Activated naive CD4-positive, alpha-beta T cell (primary cell): ENCODE measurements around the gene PARP8.

ENCODE experiments used
- DNase-seq, 4 experiments: peaks; one replicate each; lab custom pipeline; 2025; lab: John Stamatoyannopoulos, UW

The PARP8 gene

DNA sequence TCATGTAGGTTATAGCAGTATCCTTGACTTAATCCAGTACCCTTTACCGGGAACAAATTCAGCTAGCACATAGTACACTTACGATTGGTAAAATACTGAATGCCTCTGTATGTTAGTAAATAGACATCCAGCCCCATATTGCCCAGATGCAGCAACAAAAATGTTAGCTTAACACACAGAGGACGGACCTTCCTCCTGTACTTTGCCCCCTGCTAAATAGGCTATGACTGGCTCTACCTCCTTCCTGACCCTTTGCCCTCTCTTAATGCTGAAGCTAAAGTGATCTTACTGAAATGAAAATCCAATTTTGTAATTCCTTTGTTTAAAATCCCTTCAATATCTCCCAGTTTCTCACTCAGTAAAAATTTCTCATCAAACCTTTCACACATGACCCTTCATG lies 183.1 kb downstream of the PARP8 start:
- DNase-seq: no peak

DNA sequence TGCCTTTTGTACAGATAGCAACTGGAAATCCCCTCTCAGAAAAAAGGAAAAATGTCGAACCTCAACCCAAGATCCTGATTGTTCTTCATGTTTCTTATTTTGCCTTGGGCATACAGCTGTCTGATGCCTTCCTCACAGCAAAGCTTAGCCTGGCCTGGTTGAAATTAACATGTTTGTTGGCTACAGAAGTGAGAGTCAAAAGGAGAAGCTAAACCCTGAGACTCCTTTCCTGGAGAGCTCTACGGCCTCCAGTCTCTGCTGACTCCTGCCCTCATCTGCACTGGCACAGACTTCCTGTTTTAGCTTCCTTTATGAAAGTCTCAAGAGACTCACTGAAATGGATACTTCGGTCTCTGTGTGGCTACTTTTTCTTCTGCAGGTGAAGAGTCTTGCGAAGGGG lies 186.7 kb downstream of the PARP8 start:
- DNase-seq: no peak

DNA sequence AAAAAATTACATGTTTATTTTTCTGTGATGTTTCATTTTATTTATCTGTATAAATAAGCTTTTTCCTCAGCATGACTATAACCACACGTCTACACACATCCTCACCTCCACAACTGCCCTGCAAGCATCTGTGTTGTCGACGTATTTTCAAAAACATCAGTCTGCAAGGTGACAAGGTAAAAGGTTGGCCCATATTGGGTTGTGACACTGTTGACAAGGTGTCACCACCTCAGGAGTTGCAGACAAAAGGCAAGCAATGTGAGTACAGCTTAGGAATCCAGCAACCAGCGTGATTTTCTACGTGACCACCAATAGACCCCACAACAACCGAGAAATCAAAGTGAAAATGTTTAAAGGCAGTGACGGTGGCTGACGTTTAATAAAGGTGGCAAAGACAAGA lies 187.6 kb downstream of the PARP8 start:
- no peak for DNase-seq

DNA sequence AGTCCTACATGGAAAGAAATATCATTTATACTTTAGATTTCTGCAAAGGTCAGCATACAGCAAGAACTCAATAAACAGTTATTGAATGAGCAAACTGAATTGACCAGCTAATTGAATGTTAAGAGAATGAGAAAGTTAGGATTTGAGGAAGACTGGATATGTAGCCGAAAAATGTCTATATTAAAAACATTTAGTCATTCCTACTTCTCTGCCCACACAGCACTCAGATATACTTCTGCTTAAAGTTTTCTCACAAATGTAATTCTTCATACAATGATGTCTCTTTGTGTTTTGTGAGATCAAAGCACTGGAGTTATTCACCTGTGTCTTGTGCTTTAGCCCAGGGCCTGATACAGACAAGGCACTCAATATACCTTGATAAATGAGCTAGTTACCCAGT lies 188.6 kb downstream of the PARP8 start:
- DNase-seq: no peak

DNA sequence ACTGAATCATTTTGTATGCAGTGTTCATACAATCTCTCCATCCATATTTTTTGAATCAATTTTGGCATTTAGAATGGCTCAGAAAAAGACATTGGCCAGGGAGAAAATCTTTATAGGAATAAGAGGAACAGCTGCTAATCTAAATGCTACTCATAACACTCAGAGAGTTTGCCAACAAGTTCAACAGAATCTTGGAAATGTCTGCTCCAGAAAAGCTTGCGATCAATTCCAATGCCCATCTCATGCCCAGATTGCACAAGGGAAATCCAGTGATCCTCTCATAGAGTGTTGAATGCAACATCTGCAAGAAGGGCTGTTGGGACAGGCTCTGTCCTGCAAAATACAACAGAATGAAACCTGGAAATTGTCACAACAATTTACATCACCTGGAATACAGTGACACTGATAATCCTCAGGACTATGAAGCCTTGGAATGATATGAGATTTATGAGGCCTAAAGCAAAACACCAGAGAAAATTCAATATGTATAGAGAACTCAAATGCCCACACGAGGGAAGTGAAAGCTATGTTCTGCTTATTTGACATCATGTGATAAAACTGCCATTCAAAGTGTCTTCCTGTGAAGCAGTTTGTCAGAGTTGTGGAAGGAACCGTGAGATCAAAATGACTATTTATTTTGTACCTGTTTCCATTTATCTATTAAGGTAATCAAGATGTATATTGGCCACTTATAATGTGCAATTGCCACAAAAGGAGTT lies 190.1 kb downstream of the PARP8 start:
- no peak for DNase-seq

DNA sequence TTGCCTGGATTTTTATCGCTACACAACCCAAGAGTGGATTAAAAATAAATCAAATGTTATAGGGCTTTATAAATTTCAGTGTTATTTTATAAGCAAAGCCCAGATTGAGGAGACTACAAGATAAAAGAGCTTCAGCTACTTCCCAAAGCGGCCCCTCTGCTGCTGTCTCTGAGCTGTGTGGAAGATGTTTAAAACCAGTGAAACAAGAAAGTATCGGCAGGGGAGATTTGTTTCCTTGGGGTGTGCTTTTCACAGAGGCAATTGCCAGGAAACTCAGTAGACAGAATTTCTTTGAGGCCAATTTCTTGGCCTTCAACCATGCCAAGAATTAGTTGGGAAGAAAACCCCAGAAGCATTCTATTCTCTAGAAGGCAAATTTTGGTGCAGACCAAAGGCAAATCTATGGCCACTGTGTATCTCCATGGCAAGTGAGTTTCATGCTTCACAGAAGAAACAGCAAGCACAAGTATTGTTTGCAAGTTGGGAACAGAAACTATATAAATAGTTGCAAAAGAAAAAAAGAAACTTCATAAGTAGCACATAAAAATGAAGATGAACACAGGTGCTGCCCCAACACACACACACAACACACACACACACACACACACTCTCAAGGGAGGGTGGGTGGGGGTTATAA lies 197.2 kb downstream of the PARP8 start:
- DNase-seq: no peak

DNA sequence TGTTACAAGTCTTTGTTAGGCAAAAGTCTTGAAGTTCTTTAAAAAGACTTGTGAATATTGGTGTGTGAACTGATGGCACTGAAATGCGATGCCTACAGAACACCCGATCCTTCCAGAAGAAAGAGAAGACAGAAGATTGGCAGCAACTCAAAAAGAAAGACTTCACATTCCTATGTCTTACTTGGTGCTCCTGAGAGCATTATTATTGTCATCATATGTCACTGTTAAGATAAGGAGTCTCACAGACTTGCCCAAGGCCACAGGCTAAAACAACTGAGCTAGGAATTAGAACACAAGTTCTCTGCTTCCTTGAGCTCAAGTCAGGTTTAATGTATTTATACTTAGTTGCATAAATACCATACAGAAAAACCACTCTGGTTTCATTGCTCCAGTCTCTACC lies 198.0 kb downstream of the PARP8 start:
- DNase-seq: no peak

DNA sequence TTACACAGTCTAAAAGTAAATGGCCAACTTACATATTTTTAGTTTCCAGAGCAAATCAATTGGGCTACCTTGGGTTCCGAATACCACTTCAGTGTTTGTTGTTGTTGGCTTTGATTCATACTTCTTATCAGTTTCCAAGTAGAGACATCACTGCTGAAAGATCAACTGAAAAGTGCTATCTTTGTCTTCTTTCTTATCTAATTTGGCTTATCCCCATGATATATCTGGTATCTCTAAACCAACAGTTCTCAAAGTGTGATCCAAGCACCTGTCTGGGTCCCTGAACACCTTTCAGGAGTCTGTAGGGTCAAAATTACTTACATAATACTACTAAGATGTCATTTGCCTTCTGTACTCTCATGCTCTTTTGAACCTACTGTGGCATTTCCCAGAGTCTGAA lies 200.0 kb downstream of the PARP8 start:
- no peak for DNase-seq

DNA sequence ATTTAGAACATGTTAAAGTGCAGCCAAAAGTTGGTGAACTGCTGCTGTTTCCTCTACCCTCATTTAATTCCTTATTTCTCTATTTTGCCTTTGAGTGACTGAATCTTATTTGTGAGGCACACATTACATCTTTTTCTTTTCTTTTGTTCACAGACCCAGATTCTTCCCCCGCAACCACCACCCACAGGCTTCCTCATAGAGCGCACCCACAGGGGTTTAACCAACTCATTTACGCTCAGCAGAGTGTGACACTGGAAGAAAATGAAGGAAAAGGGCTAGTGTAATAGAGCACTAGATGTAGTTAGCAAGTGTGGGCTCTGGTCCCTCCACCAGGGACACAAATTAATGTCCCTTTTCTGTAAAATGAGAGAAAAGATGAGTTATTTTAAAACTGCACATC lies 200.7 kb downstream of the PARP8 start:
- no peak for DNase-seq

DNA sequence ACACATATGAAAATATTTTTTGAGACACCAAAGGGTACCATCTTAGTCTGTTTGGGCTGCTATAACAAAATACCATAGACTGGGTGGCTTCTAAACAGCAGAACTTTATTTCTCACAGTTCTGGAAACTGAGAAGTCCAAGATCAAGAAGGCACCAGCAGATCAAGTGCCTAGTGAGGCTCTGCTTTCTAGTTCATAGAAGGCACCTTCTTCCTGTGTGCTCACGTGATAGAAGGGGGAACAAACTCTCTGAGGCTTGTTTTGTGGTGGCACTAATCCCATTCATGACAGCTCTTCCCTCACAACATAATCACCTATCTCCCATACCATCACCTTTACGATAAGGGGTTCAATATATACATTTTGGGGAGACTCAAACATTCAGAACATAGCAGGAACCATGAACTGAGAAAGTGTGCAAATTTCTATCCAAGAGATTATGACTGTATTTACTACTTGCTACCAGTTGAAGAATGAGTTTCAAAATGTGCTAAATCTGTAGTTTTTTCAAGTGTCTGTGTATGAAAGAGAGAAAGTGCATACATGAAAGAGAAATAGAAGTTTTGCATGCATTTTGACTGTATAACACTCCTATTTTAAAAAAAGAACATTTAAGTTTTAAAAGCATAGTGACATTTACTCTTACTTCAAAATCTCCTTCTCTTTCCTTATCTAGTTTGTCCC lies 207.3 kb downstream of the PARP8 start:
- DNase-seq: no peak

DNA sequence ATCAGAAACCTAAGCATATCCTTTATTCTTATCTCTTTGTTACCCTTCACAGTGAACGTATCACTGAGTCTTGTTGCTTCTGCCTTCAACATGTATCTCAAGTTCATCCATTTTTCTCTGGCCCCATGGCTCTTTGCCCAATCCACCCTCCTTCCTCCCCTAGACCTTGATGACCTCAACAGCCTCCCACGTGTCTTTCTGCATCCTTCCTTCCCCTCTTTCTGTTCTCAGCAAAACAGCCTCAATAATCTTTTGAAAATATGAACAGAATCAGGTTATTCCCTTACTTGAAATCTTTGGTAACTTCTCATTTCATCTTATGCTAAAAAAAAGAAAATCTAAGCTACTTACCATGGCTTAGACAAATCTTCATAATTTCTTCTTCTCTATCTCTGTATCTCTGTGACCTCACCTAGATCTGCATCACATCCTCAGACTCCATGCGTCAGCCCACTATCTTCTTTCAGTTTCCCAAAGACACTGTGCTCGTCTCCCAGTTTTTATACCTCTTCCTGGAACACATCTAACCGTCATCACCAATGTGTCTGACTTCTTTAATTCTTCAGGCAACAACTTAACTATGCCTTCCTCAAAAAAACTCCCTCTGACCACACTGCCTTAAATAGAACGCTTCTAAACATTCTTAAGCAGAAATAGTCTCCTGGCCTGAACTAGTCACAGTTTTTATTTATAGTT lies 208.0 kb downstream of the PARP8 start:
- no peak for DNase-seq

DNA sequence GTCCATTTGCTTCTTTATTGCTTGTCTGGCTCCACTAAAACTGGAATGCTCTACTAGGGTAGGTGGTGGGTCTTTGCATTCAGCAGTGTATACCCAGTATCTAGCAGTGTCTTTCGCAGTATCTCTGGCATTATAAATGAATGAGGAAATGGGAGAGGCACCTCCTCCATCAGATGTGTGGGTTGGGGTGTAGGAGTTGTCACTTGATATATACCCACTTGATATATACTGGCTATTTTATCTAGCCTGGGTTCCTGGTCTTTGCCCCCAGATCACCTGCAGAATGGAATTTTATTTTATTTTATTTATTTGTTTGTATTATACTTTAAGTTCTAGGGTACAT lies 208.5 kb downstream of the PARP8 start:
- no peak for DNase-seq

DNA sequence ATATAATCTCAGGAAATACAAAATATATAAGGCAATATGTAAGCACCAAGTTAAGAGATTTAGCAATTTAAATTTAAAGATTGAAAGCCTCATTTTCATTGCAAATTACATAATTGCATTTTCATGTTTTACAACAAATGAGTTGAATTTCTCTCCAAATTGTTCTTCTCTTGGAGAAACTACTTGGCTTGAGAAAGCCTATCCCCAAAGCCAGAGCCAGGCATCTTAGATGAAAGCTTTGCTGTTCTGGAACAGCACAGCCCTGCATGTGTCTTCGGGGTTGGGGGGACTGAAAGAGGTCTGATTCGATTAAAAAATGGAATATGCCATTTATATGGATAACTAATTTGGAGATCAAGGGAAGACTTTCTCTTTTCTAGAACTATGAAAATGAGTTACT lies 212.0 kb downstream of the PARP8 start:
- DNase-seq: no peak

DNA sequence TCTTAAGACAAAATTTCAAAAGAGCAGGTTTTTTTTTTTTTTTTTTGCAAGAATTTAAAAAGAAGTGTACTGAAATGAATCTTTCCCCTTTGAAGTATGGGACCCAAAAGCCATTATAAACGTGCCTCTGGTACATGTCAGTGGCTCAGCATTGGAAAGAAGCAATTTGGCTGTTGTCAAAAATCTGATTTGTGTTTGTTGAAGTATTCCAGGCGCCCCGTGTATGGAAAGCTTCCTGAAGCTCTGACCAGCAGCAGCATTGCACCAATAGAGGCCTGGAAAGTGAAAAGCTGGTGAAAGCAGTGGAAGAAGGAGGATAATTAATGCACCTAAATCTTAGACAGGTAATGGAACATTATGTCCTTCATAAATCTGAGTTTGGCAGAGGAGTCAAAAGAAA lies 215.0 kb downstream of the PARP8 start:
- DNase-seq: no peak

DNA sequence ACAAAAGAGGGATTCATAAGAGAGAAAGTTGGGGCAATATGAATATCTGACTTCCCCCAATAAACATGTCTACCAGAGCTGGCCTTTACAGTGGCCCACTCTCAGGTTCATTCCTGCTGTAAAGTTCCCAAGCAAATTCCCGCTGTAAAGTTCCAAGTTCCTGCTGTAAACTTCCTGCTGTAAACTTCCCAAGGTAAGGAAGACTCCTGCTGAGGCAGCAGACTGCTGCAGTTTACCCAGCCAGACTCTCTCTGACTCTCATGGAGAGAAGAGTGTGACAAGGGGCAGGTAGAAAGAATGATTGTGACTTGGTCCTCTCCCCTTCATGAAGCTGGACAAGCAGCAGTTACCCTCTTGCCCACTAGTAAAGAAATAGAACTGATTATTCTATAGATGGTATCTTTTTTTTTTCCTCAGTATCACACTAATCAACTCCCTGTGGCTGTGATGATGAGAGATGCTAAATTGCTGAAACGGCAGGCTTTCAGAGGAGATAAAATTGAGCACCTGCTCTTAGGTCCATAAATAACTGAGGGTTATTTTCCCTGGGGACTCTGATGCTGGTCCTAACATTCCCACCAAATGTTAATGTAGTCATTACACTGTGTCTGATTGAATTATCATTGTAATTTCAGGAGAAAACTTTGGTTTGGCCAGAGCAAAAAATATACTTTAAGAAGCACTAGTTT lies 220.4 kb downstream of the PARP8 start:
- DNase-seq: no peak

DNA sequence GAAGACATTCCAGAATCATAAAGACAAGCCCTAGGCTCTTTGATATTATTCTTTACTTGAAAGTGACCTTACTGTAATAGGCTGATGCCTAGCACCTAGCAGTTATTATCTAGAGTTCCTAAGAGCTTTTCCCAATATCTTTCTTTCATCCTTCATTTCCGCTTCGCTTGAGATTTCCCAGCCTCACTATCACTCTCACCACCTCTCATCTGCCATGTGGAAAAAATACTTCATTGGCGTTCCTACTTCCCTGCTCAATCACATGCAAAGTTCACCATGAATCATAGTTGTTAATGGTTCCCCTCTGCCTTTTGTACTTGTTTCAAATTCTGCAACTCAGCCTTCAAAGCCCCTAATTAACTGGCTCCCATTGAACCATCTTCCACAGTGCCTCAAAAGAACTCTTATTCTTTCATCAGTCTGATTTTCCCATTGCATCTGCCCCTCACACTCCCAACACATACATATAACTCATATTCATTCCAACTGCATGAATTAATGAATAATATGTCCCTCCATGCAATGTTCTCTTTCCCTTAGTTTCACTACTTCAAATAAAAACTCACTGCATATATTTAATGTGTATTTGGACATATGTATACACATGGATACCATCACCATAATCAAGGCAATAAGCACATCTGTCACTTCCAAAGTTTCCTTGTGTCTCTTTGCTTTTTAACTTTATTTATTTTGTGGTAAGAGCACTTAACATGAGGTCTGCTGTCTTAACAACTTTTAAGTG lies 221.6 kb downstream of the PARP8 start:
- DNase-seq: no peak

DNA sequence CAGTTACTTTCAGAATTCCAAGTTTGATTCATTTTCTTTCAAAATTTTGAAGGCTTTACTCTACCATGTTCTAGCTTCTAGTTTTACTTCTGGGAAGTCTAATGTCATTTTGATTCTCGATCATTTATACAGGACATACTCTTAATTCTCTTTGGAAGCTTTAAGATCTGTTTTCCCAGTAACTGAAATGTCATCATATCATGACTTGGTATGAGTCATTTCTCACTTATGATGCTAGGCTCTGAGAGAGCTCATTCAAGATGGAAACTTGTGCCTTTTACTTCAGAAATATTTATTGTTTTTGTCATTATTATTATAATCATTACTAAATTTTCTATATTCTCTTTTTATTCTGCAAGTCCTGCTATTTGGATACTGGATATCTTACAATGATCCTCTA lies 222.3 kb downstream of the PARP8 start:
- DNase-seq: no peak

DNA sequence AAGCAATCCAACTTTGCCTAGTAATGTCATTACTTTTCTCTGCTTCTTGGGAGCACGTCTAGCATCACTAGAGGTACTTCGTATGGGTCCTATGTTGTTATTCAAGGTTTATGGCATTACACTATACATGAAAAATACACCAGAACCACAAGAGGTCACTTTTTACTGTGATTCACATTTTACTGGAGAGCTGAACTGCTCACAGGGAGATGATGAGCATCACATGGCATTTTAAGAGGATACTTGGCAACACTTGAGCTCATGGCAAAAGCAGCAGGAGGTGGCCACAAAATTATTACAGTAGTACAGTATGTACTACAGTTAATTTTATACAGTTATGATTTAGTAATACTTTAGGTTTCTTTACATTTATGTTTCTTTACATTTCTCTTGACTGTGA lies 223.4 kb downstream of the PARP8 start:
- no peak for DNase-seq
